Liver (tissue), 9 donors: Measurements from ENCODE around the gene DYRK4. TPM values are rescaled to one million over a fixed set of nuclear protein-coding genes. Genes with fewer than 3 reads are reported as not detected.

Source experiments
- DNase-seq: peaks from one replicate; pipeline ENCODE4 v3.0.0-alpha.2; 2017; ENCODE audit warnings: low spot score
- H3K27ac ChIP-seq, 2 donors: one replicate each; pipeline ENCODE4 v1.7.0; 2013; ENCODE audit warnings: inconsistent platforms in 2 of 2, low read length in 2 of 2, control low read depth in 1 of 2, low read depth in 1 of 2, mild to moderate bottlenecking in 1 of 2
- H3K27me3 ChIP-seq, 4 donors: one replicate each; pipeline versions ENCODE4 v1.6.1 to v1.7.0; 2013; ENCODE audit warnings: low read length in 3 of 4, inconsistent platforms in 1 of 4, mild to moderate bottlenecking in 1 of 4, moderate library complexity in 1 of 4; ENCODE audit not compliant: control insufficient read depth in 4 of 4, insufficient read depth in 4 of 4
- H3K36me3 ChIP-seq, 4 donors: one replicate each; pipeline versions ENCODE4 v1.6.1 to v1.7.0; 2013; ENCODE audit warnings: low read length in 3 of 4, mild to moderate bottlenecking in 3 of 4, low read depth in 1 of 4, moderate library complexity in 1 of 4; ENCODE audit not compliant: control insufficient read depth in 4 of 4, insufficient read depth in 3 of 4
- H3K4me1 ChIP-seq, 4 donors: one replicate each; pipeline versions ENCODE4 v1.6.1 to v1.7.0; 2013; ENCODE audit warnings: low read length in 3 of 4, mild to moderate bottlenecking in 3 of 4, moderate library complexity in 1 of 4; ENCODE audit not compliant: control insufficient read depth in 4 of 4, insufficient read depth in 4 of 4
- H3K4me3 ChIP-seq, 3 donors: one replicate each; pipeline versions ENCODE4 v1.6.1 to v1.7.0; 2013; ENCODE audit warnings: low read length in 3 of 3, control low read depth in 1 of 3, low read depth in 1 of 3, mild to moderate bottlenecking in 1 of 3
- H3K9ac ChIP-seq, 2 donors: one replicate each; pipeline ENCODE4 v1.7.0; 2013; ENCODE audit warnings: low read length in 2 of 2, mild to moderate bottlenecking in 2 of 2, moderate library complexity in 2 of 2, control low read depth in 1 of 2, low read depth in 1 of 2
- H3K9me3 ChIP-seq, 4 donors: one replicate each; pipeline versions ENCODE4 v1.6.1 to v1.7.0; 2013; ENCODE audit warnings: low read length in 3 of 4; ENCODE audit not compliant: control insufficient read depth in 4 of 4
- ATF3 ChIP-seq: IDR thresholded peaks from 2 replicates; pipeline ENCODE4 v1.6.1; 2016; ENCODE audit warnings: antibody characterized with exemption
- CTCF ChIP-seq: fragments of 150-350 bp; IDR thresholded peaks from 2 replicates; pipeline ENCODE4 v1.5.1; 2017; ENCODE audit warnings: improper control_type of control experiment, low read depth, low read length; ENCODE audit not compliant: missing input control
- EGR1 ChIP-seq, 2 donors: IDR thresholded peaks; 2 replicates each; pipeline ENCODE4 v1.6.1; 2016 to 2018; ENCODE audit warnings: antibody characterized with exemption in 2 of 2, low read depth in 2 of 2
- FOXA1 ChIP-seq: IDR thresholded peaks from 2 replicates; pipeline ENCODE4 v1.6.1; 2016; ENCODE audit warnings: antibody characterized with exemption
- FOXA2 ChIP-seq: IDR thresholded peaks from 2 replicates; pipeline ENCODE4 v1.6.1; 2016; ENCODE audit warnings: antibody characterized with exemption
- GABPA ChIP-seq, 2 donors: IDR thresholded peaks in 1 of 2; conservative IDR thresholded peaks in 1 of 2; 2 replicates each; pipeline ENCODE4 v1.6.1; 2016; ENCODE audit warnings: antibody characterized with exemption in 2 of 2, mild to moderate bottlenecking in 1 of 2, moderate library complexity in 1 of 2
- HNF4A ChIP-seq, 2 donors: conservative IDR thresholded peaks; 2 replicates each; pipeline ENCODE4 v1.6.1; 2016; ENCODE audit warnings: antibody characterized with exemption in 2 of 2, mild to moderate bottlenecking in 2 of 2
- HNF4G ChIP-seq: IDR thresholded peaks from 2 replicates; pipeline ENCODE4 v1.6.1; 2016; ENCODE audit warnings: antibody characterized with exemption
- JUND ChIP-seq, 2 donors: IDR thresholded peaks; 2 replicates each; pipeline ENCODE4 v1.6.1; 2016; ENCODE audit warnings: antibody characterized with exemption in 2 of 2
- MAX ChIP-seq: IDR thresholded peaks from 2 replicates; pipeline ENCODE4 v1.6.1; 2016; ENCODE audit warnings: antibody characterized with exemption
- NR2F2 ChIP-seq: IDR thresholded peaks from 2 replicates; pipeline ENCODE4 v1.6.1; 2016; ENCODE audit warnings: antibody characterized with exemption
- RAD21 ChIP-seq, 2 donors: IDR thresholded peaks; 2 replicates each; pipeline ENCODE4 v1.6.1; 2016; ENCODE audit warnings: antibody characterized with exemption in 2 of 2, mild to moderate bottlenecking in 2 of 2
- REST ChIP-seq: IDR thresholded peaks from 2 replicates; pipeline ENCODE4 v1.6.1; 2016; ENCODE audit warnings: antibody characterized with exemption, mild to moderate bottlenecking
- RXRA ChIP-seq, 2 donors: IDR thresholded peaks; 2 replicates each; pipeline ENCODE4 v1.6.1; 2017 to 2018; ENCODE audit warnings: antibody characterized with exemption in 2 of 2, mild to moderate bottlenecking in 1 of 2
- SP1 ChIP-seq: IDR thresholded peaks from 2 replicates; pipeline ENCODE4 v1.6.1; 2018; ENCODE audit warnings: antibody characterized with exemption, mild to moderate bottlenecking
- TAF1 ChIP-seq: conservative IDR thresholded peaks from 2 replicates; pipeline ENCODE4 v1.6.1; 2016; ENCODE audit warnings: antibody characterized with exemption, mild to moderate bottlenecking
- YY1 ChIP-seq: IDR thresholded peaks from 2 replicates; pipeline ENCODE4 v1.6.1; 2016; ENCODE audit warnings: antibody characterized with exemption, mild to moderate bottlenecking
- ZBTB33 ChIP-seq: IDR thresholded peaks from 2 replicates; pipeline ENCODE4 v1.6.1; 2016; ENCODE audit warnings: antibody characterized with exemption
- WGBS: extraction: QIAGEN DNeasy Blood & Tissue Kit; methylation state at CpG from one replicate; pipeline ENCODE4 v1.1.7; 2013; 5-methylcytosine and 5-hydroxymethylcytosine counted together
- polyA plus RNA-seq, 2 donors: library from polyadenylated mRNA; stranded (reverse) in 1 of 2; unstranded in 1 of 2; fragments of 200-250 nt in 1 of 2; fragments of >200 nt in 1 of 2; fragmentation: Nextera tagmentation in 1 of 2; extraction: Ambion mirVana in 1 of 2; gene quantifications; one replicate each; pipeline versions ENCODE4 v1.2.1 to v1.2.3, GENCODE V29; 2013 to 2015
- total RNA-seq, 2 donors: library from RNA; depleted of rRNA; stranded (reverse); fragments of >200 nt; gene quantifications; one replicate each; pipeline ENCODE4 v1.2.3, GENCODE V29; 2014
- donor health status: healthy.
- donor health status: healthy.
- donor health status: healthy.
- donor health status: healthy.
- donor health status: healthy.

DYRK4 gene
- total and polyA plus RNA-seq, 4 donors: 12.0 to 20.3 (median 14.4) TPM

GRCh38 chr12:4609071-4609470 lies 47.1 kb downstream of the DYRK4 start:
- H3K27ac ChIP-seq: no peak overlapping the region
- TF ChIP-seq FOXA2 (no peak), FOXA1 (no peak), JUND (IDR thresholded peaks at IDR 0.05) (no peak), ATF3 (no peak), RAD21 (IDR thresholded peaks at IDR 0.05) (no peak), NR2F2 (no peak), GABPA (IDR thresholded peaks at IDR 0.05 in 1 of 2, conservative IDR thresholded peaks at IDR 0.05 in 1 of 2) (no peak), REST (no peak), ZBTB33 (no peak), CTCF (no peak), HNF4G (no peak), MAX (no peak), SP1 (no peak), RXRA (IDR thresholded peaks at IDR 0.05) (no peak), HNF4A (conservative IDR thresholded peaks at IDR 0.05) (no peak), TAF1 (no peak), YY1 (no peak)
- H3K27me3 ChIP-seq: no peaks in the 10 kb centered on the region
- no peak overlapping the region for H3K4me3 ChIP-seq
- no peak overlapping the region for H3K9ac ChIP-seq
- no peak for DNase-seq
- peaks cover 6 to 33% (median 23%) of the 10 kb centered on the region in 4 donors for H3K36me3 ChIP-seq
- 91% methylated on average over 9 of the region's 9 CpGs for WGBS
- no peaks in the 10 kb centered on the region for H3K9me3 ChIP-seq
- H3K4me1 ChIP-seq: no peaks in the 10 kb centered on the region

- no peaks in the 10 kb centered on the region for H3K27me3 ChIP-seq
- H3K4me1 ChIP-seq: no peaks in the 10 kb centered on the region
- TF ChIP-seq CTCF: no peak
- TF ChIP-seq RAD21 (IDR thresholded peaks at IDR 0.05): no peak
- no peak for TF ChIP-seq FOXA2
- TF ChIP-seq EGR1 (IDR thresholded peaks at IDR 0.05; ENCODE audit: low read depth in 2 of 2): no peak
- TF ChIP-seq SP1: no peak
- no peak for TF ChIP-seq FOXA1
- TF ChIP-seq YY1: no peak
- no peak for TF ChIP-seq TAF1
- no peak for TF ChIP-seq NR2F2
- TF ChIP-seq ZBTB33: no peak
- WGBS: 72% methylated on average over 4 of the region's 4 CpGs
- H3K36me3 ChIP-seq: peaks cover 6 to 44% (median 28%) of the 10 kb centered on the region in 4 donors
- H3K9ac ChIP-seq: no peak overlapping the region
- no peaks in the 10 kb centered on the region for H3K9me3 ChIP-seq
- H3K4me3 ChIP-seq: no peak overlapping the region
- no peak for DNase-seq
- no peak overlapping the region for H3K27ac ChIP-seq
Observed at GRCh38 chr12:4610481-4610880, 48.5 kb downstream of the DYRK4 start.
